ENCODE results near the gene MRPS18A.

The MRPS18A gene

DNA sequence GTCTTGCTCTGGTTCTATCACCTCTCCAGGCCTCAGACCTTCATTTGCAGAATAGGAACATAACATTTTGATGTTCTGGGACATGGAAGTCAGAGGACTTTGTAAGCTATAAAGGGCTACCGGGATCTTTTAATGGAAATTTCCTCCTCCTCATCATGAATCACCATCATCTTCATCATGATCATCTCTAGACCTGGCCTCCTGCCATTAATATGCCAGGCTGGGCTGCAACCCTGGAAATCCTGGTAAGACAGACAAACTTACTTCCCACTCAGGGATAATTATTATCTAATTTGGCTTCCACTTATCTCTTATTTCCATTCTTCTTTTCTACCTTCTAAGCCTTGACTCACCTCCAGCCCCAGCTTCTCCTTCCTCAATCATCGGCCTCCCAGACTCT is 41.0 kb upstream of the MRPS18A start:
- no peak overlapping the region for H2BK15ac ChIP-seq (ENCODE audit: low read depth, poor library complexity, severe bottlenecking)
- no peak overlapping the region for H4K8ac ChIP-seq (ENCODE audit: low read length)
- no peak overlapping the region for H3K9ac ChIP-seq (ENCODE audit: low read length)
- H2AFZ ChIP-seq (ENCODE audit: low read depth, low read length): no peak overlapping the region
- no peak overlapping the region for H3K4me3 ChIP-seq (ENCODE audit: insufficient read depth in 1 of 2, low read depth in 1 of 2, low read length in 2 of 2)
- H3K23ac ChIP-seq (ENCODE audit: low read length in 2 of 2): no peak overlapping the region
- no peaks in the 10 kb centered on the region for H3K79me1 ChIP-seq (replicated peaks; ENCODE audit: low read length, poor library complexity, severe bottlenecking)
- no peak overlapping the region for H2BK12ac ChIP-seq (ENCODE audit: low read length in 2 of 2)
- no peaks in the 10 kb centered on the region for H3K27me3 ChIP-seq (ENCODE audit: control insufficient read depth in 1 of 2, insufficient read depth in 1 of 2, low read length in 2 of 2)
- H2AK5ac ChIP-seq (ENCODE audit: low read length, severe bottlenecking): no peak overlapping the region
- H3K36me3 ChIP-seq (ENCODE audit: control insufficient read depth in 1 of 2, insufficient read depth in 2 of 2, low read depth in 1 of 2, low read length in 2 of 2): no peaks in the 10 kb centered on the region
- no peak overlapping the region for H3K27ac ChIP-seq (ENCODE audit: low read length, poor library complexity, severe bottlenecking)
- 94% methylated on average over 2 of the region's 2 CpGs for WGBS
- H3K4me1 ChIP-seq (ENCODE audit: control insufficient read depth, insufficient read depth, low read depth, low read length): peaks cover 11% of the 10 kb centered on the region
- DNase-seq: no peak
- H3K18ac ChIP-seq (ENCODE audit: low read depth in 1 of 2, low read length in 2 of 2): no peak overlapping the region
- peaks cover 12% of the 10 kb centered on the region for H3K9me3 ChIP-seq (ENCODE audit: control insufficient read depth, low read length)
- H2BK120ac ChIP-seq (ENCODE audit: low read depth, low read length): no peak overlapping the region
- H2BK5ac ChIP-seq (ENCODE audit: low read depth, low read length, poor library complexity, severe bottlenecking): no peak overlapping the region
- no peak overlapping the region for H4K91ac ChIP-seq (ENCODE audit: low read length)
- H3K14ac ChIP-seq (ENCODE audit: low read length in 2 of 2): no peak overlapping the region
- H3K4ac ChIP-seq (ENCODE audit: low read depth in 1 of 2, low read length in 2 of 2): no peak overlapping the region
- H3K4me2 ChIP-seq (ENCODE audit: low read length, poor library complexity, severe bottlenecking): no peak overlapping the region

DNA sequence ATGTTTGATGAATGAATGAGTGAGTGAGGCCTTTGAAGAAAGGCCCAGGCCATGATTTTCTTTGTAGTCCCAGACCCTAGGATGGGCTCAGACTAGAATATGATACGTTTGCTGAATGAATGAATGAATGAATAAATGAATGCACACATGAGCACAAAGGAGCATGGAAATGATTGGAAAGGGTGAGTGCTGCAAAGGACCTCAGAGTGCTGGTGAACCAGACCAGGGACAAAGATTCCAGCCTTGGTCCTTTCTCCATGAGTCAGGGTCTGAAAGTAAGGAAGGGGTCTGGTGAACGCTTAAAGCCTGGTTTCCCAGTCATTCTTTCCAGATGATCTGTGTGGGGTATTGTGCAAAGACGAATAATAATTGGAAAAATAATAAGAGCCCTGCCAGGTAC is 40.0 kb upstream of the MRPS18A start:
- DNase-seq: no peak
- Histone ChIP-seq H3K9me3 (ENCODE audit: control insufficient read depth, low read length) (peaks cover 12% of the 10 kb centered on the region), H4K8ac (ENCODE audit: low read length) (no peak overlapping the region), H2AFZ (ENCODE audit: low read depth, low read length) (no peak overlapping the region), H2BK12ac (ENCODE audit: low read length in 2 of 2) (no peak overlapping the region), H3K27ac (ENCODE audit: low read length, poor library complexity, severe bottlenecking) (no peak overlapping the region), H3K79me1 (replicated peaks; ENCODE audit: low read length, poor library complexity, severe bottlenecking) (no peaks in the 10 kb centered on the region), H4K91ac (ENCODE audit: low read length) (no peak overlapping the region), H3K18ac (ENCODE audit: low read depth in 1 of 2, low read length in 2 of 2) (no peak overlapping the region), H3K4ac (ENCODE audit: low read depth in 1 of 2, low read length in 2 of 2) (no peak overlapping the region), H3K36me3 (ENCODE audit: control insufficient read depth in 1 of 2, insufficient read depth in 2 of 2, low read depth in 1 of 2, low read length in 2 of 2) (no peaks in the 10 kb centered on the region), H2BK120ac (ENCODE audit: low read depth, low read length) (no peak overlapping the region), H3K27me3 (ENCODE audit: control insufficient read depth in 1 of 2, insufficient read depth in 1 of 2, low read length in 2 of 2) (no peaks in the 10 kb centered on the region), H3K23ac (ENCODE audit: low read length in 2 of 2) (no peak overlapping the region), H2BK15ac (ENCODE audit: low read depth, poor library complexity, severe bottlenecking) (no peak overlapping the region), H2AK5ac (ENCODE audit: low read length, severe bottlenecking) (no peak overlapping the region), H3K9ac (ENCODE audit: low read length) (no peak overlapping the region), H3K14ac (ENCODE audit: low read length in 2 of 2) (no peak overlapping the region), H3K4me3 (ENCODE audit: insufficient read depth in 1 of 2, low read depth in 1 of 2, low read length in 2 of 2) (no peak overlapping the region), H2BK5ac (ENCODE audit: low read depth, low read length, poor library complexity, severe bottlenecking) (no peak overlapping the region), H3K4me2 (ENCODE audit: low read length, poor library complexity, severe bottlenecking) (no peak overlapping the region), H3K4me1 (ENCODE audit: control insufficient read depth, insufficient read depth, low read depth, low read length) (peaks cover 11% of the 10 kb centered on the region)
- WGBS: 83% methylated on average over 3 of the region's 3 CpGs

DNA sequence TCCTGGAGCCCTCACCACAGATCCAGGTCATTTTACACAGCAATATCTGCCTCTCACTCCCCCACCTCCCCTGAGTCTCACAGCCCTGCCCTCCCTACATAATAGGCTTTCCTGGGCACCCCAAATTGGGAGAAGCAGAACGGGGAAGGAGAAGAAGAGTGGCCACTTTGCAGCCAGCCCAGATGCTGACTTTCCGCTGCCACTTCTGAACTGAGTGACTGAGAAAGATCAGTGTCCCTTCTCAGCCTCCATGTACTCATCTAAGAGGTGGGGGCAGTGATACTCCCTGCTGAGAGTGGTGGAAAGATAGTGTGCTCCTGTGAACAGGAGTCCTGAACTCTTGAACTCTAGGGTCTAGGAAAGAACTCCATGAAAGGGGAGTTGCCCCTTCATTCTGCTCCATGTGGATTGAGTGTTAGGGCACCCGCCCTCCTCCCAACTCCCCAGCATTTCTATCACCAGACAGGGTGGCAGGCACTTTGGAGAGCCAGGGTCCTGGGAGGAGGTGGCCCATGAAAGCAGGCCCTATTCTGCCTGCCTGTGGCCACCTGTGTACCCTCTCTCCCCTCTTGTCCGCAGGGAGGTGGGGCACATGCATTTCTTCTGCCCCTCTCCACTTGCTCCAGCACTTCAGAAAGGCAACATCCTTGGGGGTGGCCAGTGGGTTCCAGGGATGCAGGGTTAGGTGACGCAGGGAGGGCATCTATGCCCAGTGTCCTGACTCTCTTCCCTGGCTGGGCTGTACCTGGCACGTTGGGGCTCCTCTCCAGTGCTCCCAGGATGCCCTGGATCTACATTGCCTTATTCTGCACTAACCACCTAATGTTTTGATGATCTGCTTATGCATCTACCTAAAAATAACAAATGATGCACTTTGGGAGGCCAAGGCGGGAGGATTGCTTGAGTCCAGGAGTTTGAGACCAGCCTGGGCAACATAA is 38.3 kb upstream of the MRPS18A start:
- Histone ChIP-seq H3K4me1 (ENCODE audit: control insufficient read depth, insufficient read depth, low read depth, low read length) (peaks cover 11% of the 10 kb centered on the region), H3K9me3 (ENCODE audit: control insufficient read depth, low read length) (no peaks in the 10 kb centered on the region)

DNA sequence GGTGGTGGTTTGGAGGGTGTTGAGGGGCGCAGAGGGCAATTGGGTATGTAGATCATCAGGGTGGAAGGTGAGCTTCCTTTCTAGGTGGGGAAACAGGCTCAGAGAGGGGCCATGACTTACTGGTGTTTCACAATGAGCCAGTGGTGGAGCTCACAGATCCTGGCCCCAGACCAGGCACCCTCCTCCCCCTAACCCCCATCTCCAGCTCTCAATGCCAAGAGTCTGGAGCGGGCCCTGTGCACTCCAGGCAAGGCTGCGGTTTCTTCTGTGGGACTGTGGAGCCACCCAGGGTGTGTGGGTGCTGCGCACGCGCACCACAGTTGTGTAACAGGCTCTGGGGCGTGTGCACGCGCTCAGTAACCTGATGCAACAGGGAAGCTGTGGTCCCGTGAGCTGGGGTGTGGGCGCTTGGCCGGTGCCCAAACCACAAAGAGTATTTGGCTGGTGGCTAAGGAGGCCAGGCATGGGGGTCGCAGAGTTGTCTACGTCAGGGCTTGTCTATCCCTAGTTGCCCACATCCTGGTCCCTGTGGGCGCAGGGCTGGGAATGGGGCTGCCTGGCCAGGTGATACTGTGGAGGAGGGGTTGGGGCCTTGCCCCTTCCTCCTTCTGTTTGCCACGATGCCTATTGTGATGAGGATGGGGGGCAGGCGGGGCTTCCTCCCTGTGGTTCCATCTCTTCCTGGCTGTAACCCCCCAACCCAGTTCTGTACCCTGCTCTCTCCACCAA is 37.5 kb upstream of the MRPS18A start:
- 73% methylated on average over 16 of the region's 17 CpGs for WGBS
- Histone ChIP-seq H4K8ac (ENCODE audit: low read length) (no peak overlapping the region), H2AFZ (ENCODE audit: low read depth, low read length) (no peak overlapping the region), H2AK5ac (ENCODE audit: low read length, severe bottlenecking) (peak overlapping the region; percentile 24), H2BK15ac (ENCODE audit: low read depth, poor library complexity, severe bottlenecking) (no peak overlapping the region), H3K18ac (ENCODE audit: low read depth in 1 of 2, low read length in 2 of 2) (peak overlapping the region in 1 of 2 experiments; percentile 32), H2BK5ac (ENCODE audit: low read depth, low read length, poor library complexity, severe bottlenecking) (no peak overlapping the region), H3K9me3 (ENCODE audit: control insufficient read depth, low read length) (no peaks in the 10 kb centered on the region), H2BK12ac (ENCODE audit: low read length in 2 of 2) (no peak overlapping the region), H3K4me3 (ENCODE audit: insufficient read depth in 1 of 2, low read depth in 1 of 2, low read length in 2 of 2) (peak overlapping the region in 1 of 2 experiments; percentile 50), H3K27me3 (ENCODE audit: control insufficient read depth in 1 of 2, insufficient read depth in 1 of 2, low read length in 2 of 2) (peaks cover 0 to 2% of the 10 kb centered on the region in 2 experiments), H3K79me1 (replicated peaks; ENCODE audit: low read length, poor library complexity, severe bottlenecking) (no peaks in the 10 kb centered on the region), H4K91ac (ENCODE audit: low read length) (no peak overlapping the region), H3K27ac (ENCODE audit: low read length, poor library complexity, severe bottlenecking) (no peak overlapping the region), H3K9ac (ENCODE audit: low read length) (peak overlapping the region; percentile 37), H3K4me1 (ENCODE audit: control insufficient read depth, insufficient read depth, low read depth, low read length) (peaks cover 11% of the 10 kb centered on the region), H3K14ac (ENCODE audit: low read length in 2 of 2) (peak overlapping the region in 1 of 2 experiments; percentile 2), H3K36me3 (ENCODE audit: control insufficient read depth in 1 of 2, insufficient read depth in 2 of 2, low read depth in 1 of 2, low read length in 2 of 2) (no peaks in the 10 kb centered on the region), H2BK120ac (ENCODE audit: low read depth, low read length) (no peak overlapping the region), H3K23ac (ENCODE audit: low read length in 2 of 2) (no peak overlapping the region), H3K4ac (ENCODE audit: low read depth in 1 of 2, low read length in 2 of 2) (peak overlapping the region in 1 of 2 experiments; percentile 8), H3K4me2 (ENCODE audit: low read length, poor library complexity, severe bottlenecking) (peak overlapping the region; percentile 5)
- DNase-seq: peak; percentile 85

More for the DNA sequence above, 38.3 kb upstream of the MRPS18A start:
- Histone ChIP-seq H2BK15ac (ENCODE audit: low read depth, poor library complexity, severe bottlenecking) (no peak overlapping the region), H3K9ac (ENCODE audit: low read length) (peak overlapping the region; percentile 30), H2BK5ac (ENCODE audit: low read depth, low read length, poor library complexity, severe bottlenecking) (no peak overlapping the region), H3K36me3 (ENCODE audit: control insufficient read depth in 1 of 2, insufficient read depth in 2 of 2, low read depth in 1 of 2, low read length in 2 of 2) (no peaks in the 10 kb centered on the region), H3K4me2 (ENCODE audit: low read length, poor library complexity, severe bottlenecking) (no peak overlapping the region), H2BK12ac (ENCODE audit: low read length in 2 of 2) (no peak overlapping the region), H2AK5ac (ENCODE audit: low read length, severe bottlenecking) (peak overlapping the region; percentile 0), H3K14ac (ENCODE audit: low read length in 2 of 2) (peak overlapping the region in 1 of 2 experiments; percentile 41), H3K27me3 (ENCODE audit: control insufficient read depth in 1 of 2, insufficient read depth in 1 of 2, low read length in 2 of 2) (no peaks in the 10 kb centered on the region), H3K27ac (ENCODE audit: low read length, poor library complexity, severe bottlenecking) (no peak overlapping the region), H3K23ac (ENCODE audit: low read length in 2 of 2) (no peak overlapping the region), H2AFZ (ENCODE audit: low read depth, low read length) (no peak overlapping the region), H3K79me1 (replicated peaks; ENCODE audit: low read length, poor library complexity, severe bottlenecking) (no peaks in the 10 kb centered on the region), H4K91ac (ENCODE audit: low read length) (no peak overlapping the region), H4K8ac (ENCODE audit: low read length) (no peak overlapping the region), H3K18ac (ENCODE audit: low read depth in 1 of 2, low read length in 2 of 2) (no peak overlapping the region), H3K4me3 (ENCODE audit: insufficient read depth in 1 of 2, low read depth in 1 of 2, low read length in 2 of 2) (no peak overlapping the region), H2BK120ac (ENCODE audit: low read depth, low read length) (no peak overlapping the region), H3K4ac (ENCODE audit: low read depth in 1 of 2, low read length in 2 of 2) (peak overlapping the region in 1 of 2 experiments; percentile 8)
- DNase-seq: no peak
- WGBS: 73% methylated on average over 5 of the region's 7 CpGs
